ENCODE data around the gene PSMA2.

DNA sequence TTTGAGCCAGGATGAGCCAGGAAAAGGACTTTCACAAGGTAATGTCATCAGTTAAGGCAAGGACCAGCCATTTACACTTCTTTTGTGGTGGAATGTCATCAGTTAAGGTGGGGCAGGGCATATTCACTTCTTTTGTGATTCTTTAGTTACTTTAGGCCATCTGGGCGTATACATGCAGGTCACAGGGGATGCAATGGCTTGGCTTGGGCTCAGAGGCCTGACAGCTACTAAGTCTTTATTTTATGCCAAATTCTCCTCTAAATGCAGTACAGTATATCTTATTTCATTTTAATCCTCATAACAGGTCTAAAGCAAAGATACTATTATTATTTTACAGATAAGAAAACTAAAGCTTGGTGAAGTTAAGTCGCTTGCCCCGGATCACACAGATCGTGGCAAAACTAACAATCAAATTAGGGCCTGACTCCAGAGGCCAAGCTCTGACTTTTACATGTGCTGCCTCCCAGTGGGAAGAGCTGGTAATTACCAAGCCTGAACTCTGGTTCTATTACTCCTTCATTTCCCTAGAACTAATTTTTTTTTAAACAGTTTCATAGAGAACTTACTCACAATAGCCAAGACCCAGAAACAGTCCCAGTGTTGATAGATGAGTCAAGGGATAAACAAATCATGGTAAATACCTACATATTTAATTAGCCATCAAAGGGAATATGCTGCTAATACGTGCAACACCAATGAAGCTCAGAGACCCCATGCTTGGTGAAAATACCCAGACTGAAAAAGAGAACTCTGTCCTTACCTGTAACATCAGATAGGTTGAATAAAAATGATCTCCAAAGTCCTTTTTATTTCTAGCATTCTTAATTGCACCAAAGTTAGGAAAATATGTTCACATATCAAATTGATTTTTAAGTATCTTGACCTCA lies 55.5 kb downstream of the PSMA2 start:
- TF ChIP-seq, protein P1, sequence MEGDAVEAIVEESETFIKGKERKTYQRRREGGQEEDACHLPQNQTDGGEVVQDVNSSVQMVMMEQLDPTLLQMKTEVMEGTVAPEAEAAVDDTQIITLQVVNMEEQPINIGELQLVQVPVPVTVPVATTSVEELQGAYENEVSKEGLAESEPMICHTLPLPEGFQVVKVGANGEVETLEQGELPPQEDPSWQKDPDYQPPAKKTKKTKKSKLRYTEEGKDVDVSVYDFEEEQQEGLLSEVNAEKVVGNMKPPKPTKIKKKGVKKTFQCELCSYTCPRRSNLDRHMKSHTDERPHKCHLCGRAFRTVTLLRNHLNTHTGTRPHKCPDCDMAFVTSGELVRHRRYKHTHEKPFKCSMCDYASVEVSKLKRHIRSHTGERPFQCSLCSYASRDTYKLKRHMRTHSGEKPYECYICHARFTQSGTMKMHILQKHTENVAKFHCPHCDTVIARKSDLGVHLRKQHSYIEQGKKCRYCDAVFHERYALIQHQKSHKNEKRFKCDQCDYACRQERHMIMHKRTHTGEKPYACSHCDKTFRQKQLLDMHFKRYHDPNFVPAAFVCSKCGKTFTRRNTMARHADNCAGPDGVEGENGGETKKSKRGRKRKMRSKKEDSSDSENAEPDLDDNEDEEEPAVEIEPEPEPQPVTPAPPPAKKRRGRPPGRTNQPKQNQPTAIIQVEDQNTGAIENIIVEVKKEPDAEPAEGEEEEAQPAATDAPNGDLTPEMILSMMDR (IDR thresholded peaks at IDR 0.05): peak; percentile 64 to 82 (median 80)
- TF ChIP-seq POLR2A (IDR thresholded peaks at IDR 0.05): no peak
